Subcutaneous abdominal adipose tissue (tissue), 5 donors: ENCODE data around the gene CALML3.

Experiments
- H3K27ac ChIP-seq: one replicate; pipeline ENCODE4 v1.7.0; 2013; ENCODE audit warnings: low read depth, mild to moderate bottlenecking, inconsistent platforms, low read length, moderate library complexity
- H3K27me3 ChIP-seq, 5 donors: one replicate each; pipeline ENCODE4 v1.7.0; 2013; ENCODE audit warnings: low read length in 5 of 5, inconsistent platforms in 1 of 5; ENCODE audit not compliant: control insufficient read depth in 5 of 5, insufficient read depth in 4 of 5
- H3K36me3 ChIP-seq, 5 donors: one replicate each; pipeline ENCODE4 v1.7.0; 2013; ENCODE audit warnings: low read length in 5 of 5; ENCODE audit not compliant: control insufficient read depth in 5 of 5, insufficient read depth in 5 of 5
- H3K4me1 ChIP-seq, 5 donors: one replicate each; pipeline ENCODE4 v1.7.0; 2013; ENCODE audit warnings: low read length in 5 of 5, mild to moderate bottlenecking in 3 of 5, moderate library complexity in 1 of 5; ENCODE audit not compliant: control insufficient read depth in 5 of 5, insufficient read depth in 5 of 5
- H3K4me3 ChIP-seq, 5 donors: one replicate each; pipeline ENCODE4 v1.7.0; 2013; ENCODE audit warnings: low read length in 5 of 5, low read depth in 1 of 5
- H3K9ac ChIP-seq, 5 donors: one replicate each; pipeline ENCODE4 v1.7.0; 2013; ENCODE audit warnings: low read length in 5 of 5, mild to moderate bottlenecking in 4 of 5, moderate library complexity in 3 of 5
- H3K9me3 ChIP-seq, 5 donors: one replicate each; pipeline ENCODE4 v1.7.0; 2013; ENCODE audit warnings: low read length in 5 of 5; ENCODE audit not compliant: control insufficient read depth in 5 of 5
- donor health status: healthy.
- donor health status: healthy.
- donor health status: healthy.
- donor health status: healthy.
- donor health status: healthy.

Gene CALML3

GRCh38 chr10:5563321-5563961 is 38.7 kb downstream of the CALML3 start:
- H3K9ac ChIP-seq, result no peak overlapping the region
- H3K36me3 ChIP-seq, result no peaks in the 10 kb centered on the region
- H3K4me1 ChIP-seq, result peaks cover 4 to 30% (median 17%) of the 10 kb centered on the region in 5 donors
- H3K4me3 ChIP-seq, result peak overlapping the region in 2 of 5 donors; percentile 5 to 28
- no peaks in the 10 kb centered on the region for H3K9me3 ChIP-seq
- H3K27me3 ChIP-seq, result peaks cover 0 to 4% (median 0%) of the 10 kb centered on the region in 5 donors
- H3K27ac ChIP-seq, result no peak overlapping the region

DNA sequence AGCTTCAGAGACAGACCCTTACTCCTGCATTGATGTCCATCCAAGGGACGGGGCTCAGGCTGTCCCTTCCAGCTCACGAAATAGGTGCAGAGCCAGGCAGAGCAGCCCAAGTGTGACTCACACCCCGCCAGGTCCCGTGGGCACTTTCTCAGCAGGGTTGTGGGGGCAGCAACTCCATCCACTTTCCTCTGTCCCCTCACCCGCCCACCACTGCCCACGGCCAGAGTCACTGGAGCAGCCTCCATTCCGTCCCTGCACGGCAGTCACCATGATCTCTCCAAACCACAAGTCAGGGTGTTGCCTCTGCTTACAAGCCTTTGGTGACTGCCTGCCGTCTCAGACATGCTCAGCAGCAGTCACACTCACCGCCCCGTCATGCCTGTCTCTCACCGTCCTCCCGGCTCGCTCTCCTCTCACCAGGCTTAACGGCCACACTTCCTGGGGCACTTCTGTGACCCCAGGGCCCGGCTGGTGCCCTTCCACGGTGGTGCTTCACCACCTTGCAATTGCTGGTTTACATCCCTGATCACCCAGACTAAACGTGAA is 39.3 kb downstream of the CALML3 start:
- no peaks in the 10 kb centered on the region for H3K36me3 ChIP-seq
- peak overlapping the region in 1 of 5 donors; percentile 43 for H3K4me3 ChIP-seq
- H3K27me3 ChIP-seq, result peaks cover 0 to 4% (median 0%) of the 10 kb centered on the region in 5 donors
- no peaks in the 10 kb centered on the region for H3K9me3 ChIP-seq
- no peak overlapping the region for H3K27ac ChIP-seq
- H3K9ac ChIP-seq, result no peak overlapping the region
- H3K4me1 ChIP-seq, result peaks cover 4 to 30% (median 17%) of the 10 kb centered on the region in 5 donors

DNA sequence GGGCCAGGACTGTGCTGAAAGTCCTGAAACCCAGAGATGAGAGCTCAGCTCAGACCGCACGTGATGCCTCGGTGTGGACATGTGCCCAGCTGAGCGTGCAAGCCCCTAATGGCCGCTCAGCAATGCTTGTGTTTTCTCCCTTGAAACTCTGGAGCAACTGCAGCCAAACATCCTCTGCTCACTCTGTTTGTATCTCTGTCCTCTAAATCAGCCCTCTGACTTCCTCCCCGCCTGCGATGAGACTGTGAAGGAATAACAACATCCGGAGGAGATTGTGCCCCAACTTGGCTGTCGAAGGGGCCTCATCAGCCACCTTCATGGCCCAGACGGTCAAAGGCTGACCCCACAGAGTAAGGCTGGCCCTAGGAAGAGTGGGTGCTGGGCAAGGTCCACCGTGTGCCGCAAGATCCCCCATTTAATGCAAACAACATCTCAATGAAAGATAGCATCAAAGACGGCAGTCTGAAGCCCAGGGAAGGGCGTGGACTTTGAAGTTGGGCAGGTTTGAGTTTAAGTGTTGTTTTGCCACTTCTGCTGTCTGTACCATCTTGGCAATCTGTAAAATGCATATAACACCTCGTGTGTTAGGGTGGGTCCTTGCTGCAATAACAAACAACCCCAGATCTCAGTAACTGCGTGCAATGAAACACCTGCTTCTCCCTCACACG is 39.9 kb downstream of the CALML3 start:
- H3K27me3 ChIP-seq, result peaks cover 0 to 4% (median 0%) of the 10 kb centered on the region in 5 donors
- peak overlapping the region in 1 of 5 donors; percentile 43 for H3K4me3 ChIP-seq
- H3K9me3 ChIP-seq, result no peaks in the 10 kb centered on the region
- H3K4me1 ChIP-seq, result peaks cover 4 to 26% (median 17%) of the 10 kb centered on the region in 5 donors
- H3K9ac ChIP-seq, result no peak overlapping the region
- H3K36me3 ChIP-seq, result no peaks in the 10 kb centered on the region
- no peak overlapping the region for H3K27ac ChIP-seq

DNA sequence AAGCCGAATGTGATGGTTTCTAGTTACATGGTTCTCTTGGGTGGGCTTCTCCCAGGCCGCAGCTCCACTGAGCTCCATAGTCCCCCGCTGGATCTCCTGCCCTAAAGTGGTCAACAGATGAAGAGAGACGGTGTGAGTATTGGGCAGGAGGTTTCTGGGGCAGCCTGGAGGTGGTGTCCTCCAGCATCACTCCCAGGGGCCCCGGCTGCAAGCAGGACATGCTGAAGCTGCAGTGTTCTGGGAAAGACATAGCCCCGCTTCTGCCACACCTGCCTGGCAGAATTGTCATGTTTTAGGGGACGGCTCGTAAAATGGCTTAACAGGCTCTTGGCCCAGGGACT is 40.4 kb downstream of the CALML3 start:
- H3K9ac ChIP-seq, result no peak overlapping the region
- H3K27me3 ChIP-seq, result peaks cover 0 to 4% (median 0%) of the 10 kb centered on the region in 5 donors
- H3K4me3 ChIP-seq, result no peak overlapping the region
- no peak overlapping the region for H3K27ac ChIP-seq
- H3K36me3 ChIP-seq, result no peaks in the 10 kb centered on the region
- no peaks in the 10 kb centered on the region for H3K9me3 ChIP-seq
- peaks cover 4 to 21% (median 16%) of the 10 kb centered on the region in 5 donors for H3K4me1 ChIP-seq

DNA sequence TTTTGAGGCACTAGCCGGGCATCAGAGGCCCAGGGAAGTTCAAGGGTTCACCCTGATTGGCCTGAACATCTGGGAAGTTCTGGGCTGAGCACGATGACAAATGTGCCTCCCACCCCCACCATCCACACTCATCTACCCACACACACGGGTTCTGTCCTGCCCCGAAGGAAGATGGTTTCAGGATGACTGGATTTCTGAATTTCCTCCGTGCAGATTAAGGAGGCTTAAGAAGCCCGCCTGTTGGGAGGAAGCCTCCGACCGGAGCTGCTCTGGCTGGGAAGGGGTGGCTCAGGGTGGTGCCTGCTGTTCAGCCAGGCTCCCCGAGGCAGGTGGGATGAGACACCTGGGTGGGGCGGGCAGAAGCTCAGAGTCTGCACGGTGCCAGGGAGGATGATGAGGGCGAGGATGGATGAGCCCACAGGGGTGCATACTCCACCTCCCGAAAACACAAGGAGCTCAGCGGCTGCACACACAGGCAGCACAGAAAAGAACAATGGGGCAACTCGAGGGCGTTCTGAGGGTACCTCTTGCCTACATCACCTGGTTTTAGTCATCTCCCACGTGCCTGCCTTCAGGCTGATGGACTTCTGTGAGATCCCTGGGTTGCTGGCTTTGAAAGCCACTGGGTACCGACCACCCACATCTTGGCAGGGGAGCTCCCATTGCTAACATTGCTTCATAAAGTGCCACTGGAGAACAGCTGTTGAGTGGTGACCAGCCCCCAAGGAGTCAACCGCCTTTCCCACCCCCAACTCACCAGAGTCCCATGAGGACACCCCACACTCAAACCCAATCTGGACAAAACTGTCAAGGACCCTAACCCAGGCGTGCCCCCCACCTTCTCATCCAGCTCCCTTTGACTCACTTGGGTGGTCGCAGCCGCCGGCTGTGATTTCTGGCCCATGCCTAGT is 41.2 kb downstream of the CALML3 start:
- Histone ChIP-seq H3K27ac (no peak overlapping the region), H3K9me3 (no peaks in the 10 kb centered on the region), H3K4me1 (peaks cover 4 to 21% (median 16%) of the 10 kb centered on the region in 5 donors), H3K27me3 (peaks cover 0 to 4% (median 0%) of the 10 kb centered on the region in 5 donors), H3K4me3 (no peak overlapping the region), H3K36me3 (no peaks in the 10 kb centered on the region), H3K9ac (no peak overlapping the region)

DNA sequence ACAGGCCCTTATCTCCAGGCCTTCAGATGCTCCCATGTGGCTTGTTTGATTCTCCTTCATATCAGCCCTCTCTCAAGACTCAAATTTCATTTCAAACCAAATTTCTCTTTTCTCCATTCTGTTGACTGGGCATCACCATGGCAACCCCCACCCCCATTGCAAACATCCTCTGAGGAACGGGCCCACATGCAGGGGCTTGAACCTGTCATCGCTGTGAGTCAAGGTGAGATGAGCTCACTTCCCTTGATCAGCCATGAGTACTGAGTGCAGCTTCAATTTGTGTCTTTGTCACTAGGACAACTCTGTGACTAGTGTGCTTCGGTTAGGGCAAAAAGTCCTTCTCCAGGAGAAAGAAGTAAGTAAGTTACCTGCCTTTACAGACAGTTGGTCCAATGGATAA is 41.9 kb downstream of the CALML3 start:
- Histone ChIP-seq H3K27ac (no peak overlapping the region), H3K4me3 (no peak overlapping the region)

DNA sequence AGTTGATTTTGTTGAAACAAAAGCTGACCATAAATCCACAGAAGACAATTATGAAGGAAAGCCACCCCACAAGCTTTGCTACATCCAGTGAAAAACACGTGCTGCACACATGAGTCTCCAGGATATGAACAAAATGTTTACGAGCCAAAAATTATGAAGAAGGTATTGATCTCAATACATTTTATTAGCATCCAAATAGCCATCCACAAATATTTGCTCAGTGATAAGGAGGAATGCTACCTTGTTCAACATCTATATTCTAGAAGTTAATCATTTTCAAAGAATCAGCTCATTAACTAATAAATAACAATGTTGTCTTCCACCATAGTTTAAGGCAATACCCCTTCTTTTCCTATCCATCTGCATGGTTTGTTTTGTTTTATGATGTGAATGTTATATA is 42.7 kb downstream of the CALML3 start:
- peaks cover 0 to 4% (median 0%) of the 10 kb centered on the region in 5 donors for H3K27me3 ChIP-seq
- no peak overlapping the region for H3K4me3 ChIP-seq
- H3K4me1 ChIP-seq, result peaks cover 4 to 21% (median 16%) of the 10 kb centered on the region in 5 donors
- H3K36me3 ChIP-seq, result no peaks in the 10 kb centered on the region
- H3K9me3 ChIP-seq, result no peaks in the 10 kb centered on the region
- H3K27ac ChIP-seq, result no peak overlapping the region
- no peak overlapping the region for H3K9ac ChIP-seq

More for the DNA sequence above, 41.9 kb downstream of the CALML3 start:
- Histone ChIP-seq H3K9me3 (no peaks in the 10 kb centered on the region), H3K36me3 (no peaks in the 10 kb centered on the region), H3K27me3 (peaks cover 0 to 4% (median 0%) of the 10 kb centered on the region in 5 donors), H3K4me1 (peaks cover 4 to 21% (median 16%) of the 10 kb centered on the region in 5 donors), H3K9ac (no peak overlapping the region)

DNA sequence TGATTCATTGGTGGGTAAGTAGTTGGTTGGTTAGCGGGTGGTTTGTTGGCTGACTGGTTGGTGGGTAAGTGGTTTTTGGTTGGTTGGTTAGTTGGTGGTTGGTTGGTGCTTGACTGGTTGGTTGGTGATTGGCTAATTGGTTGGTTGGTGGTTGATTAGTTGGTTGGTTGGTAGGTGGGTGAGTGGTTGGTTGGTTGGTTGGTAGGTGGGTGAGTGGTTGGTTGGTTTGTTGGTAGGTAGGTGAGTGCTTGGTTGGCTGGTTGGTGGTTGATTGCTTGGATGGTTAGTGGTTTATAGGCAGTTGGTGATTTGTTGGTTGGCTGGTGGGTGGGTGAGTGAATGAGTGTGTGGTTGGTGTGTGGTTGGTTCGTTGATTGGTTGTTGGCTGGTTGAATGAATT is 44.2 kb downstream of the CALML3 start:
- peaks cover 0 to 4% (median 0%) of the 10 kb centered on the region in 5 donors for H3K27me3 ChIP-seq
- H3K36me3 ChIP-seq, result no peaks in the 10 kb centered on the region
- H3K4me1 ChIP-seq, result peaks cover 2 to 8% (median 7%) of the 10 kb centered on the region in 5 donors
- no peak overlapping the region for H3K4me3 ChIP-seq
- no peaks in the 10 kb centered on the region for H3K9me3 ChIP-seq
- no peak overlapping the region for H3K27ac ChIP-seq
- H3K9ac ChIP-seq, result no peak overlapping the region

- Histone ChIP-seq H3K27ac (no peak overlapping the region), H3K4me1 (peaks cover 0 to 3% (median under 1%) of the 10 kb centered on the region in 5 donors), H3K36me3 (no peaks in the 10 kb centered on the region), H3K9me3 (no peaks in the 10 kb centered on the region), H3K9ac (no peak overlapping the region), H3K27me3 (no peaks in the 10 kb centered on the region), H3K4me3 (no peak overlapping the region)
Measured at GRCh38 chr10:5569568-5569967, 44.8 kb downstream of the CALML3 start.
